ENCODE measurements around the gene GBGT1. TPM values are rescaled to one million over a fixed set of nuclear protein-coding genes. Genes with fewer than 3 reads are reported as not detected.
"Not testable (repeated sequence)": the region's sequence is repeated elsewhere in the genome, so short reads cannot be mapped to it uniquely, and the experiment has no call there.

The GBGT1 gene
- polyA plus RNA-seq, 1 donor from 2014 or later = not detected

- no peak overlapping the region for H3K9ac ChIP-seq (ENCODE audit: low read length)
- H3K36me3 ChIP-seq (ENCODE audit: insufficient read depth, low read length) = no peaks in the 10 kb centered on the region
- no peak overlapping the region for H3K4me2 ChIP-seq (ENCODE audit: low read length)
- H3F3A ChIP-seq (ENCODE audit: insufficient read depth, low read length, poor library complexity, severe bottlenecking) = no peaks in the 10 kb centered on the region
- TF ChIP-seq SMC3 (conservative IDR thresholded peaks at IDR 0.05; ENCODE audit: poor library complexity) (no peak), POLR2AphosphoS5 (IDR thresholded peaks at IDR 0.05) (no peak), CTCF (IDR thresholded peaks at IDR 0.05; ENCODE audit: poor library complexity, severe bottlenecking) (no peak), RAD21 (conservative IDR thresholded peaks at IDR 0.05) (no peak), MXI1 (conservative IDR thresholded peaks at IDR 0.05; ENCODE audit: poor library complexity, severe bottlenecking) (no peak), EP300 (conservative IDR thresholded peaks at IDR 0.05; ENCODE audit: poor library complexity, severe bottlenecking) (no peak), REST (IDR thresholded peaks at IDR 0.05; ENCODE audit: borderline replicate concordance) (no peak), TAF1 (IDR thresholded peaks at IDR 0.05; ENCODE audit: low read depth) (no peak), EZH2 (IDR thresholded peaks at IDR 0.05; ENCODE audit: borderline replicate concordance, insufficient read depth, low read length, poor library complexity, severe bottlenecking) (no peak)
- H4K20me1 ChIP-seq (ENCODE audit: insufficient read depth) = no peaks in the 10 kb centered on the region
- H2AFZ ChIP-seq (ENCODE audit: low read depth, low read length) = no peak overlapping the region
- H3K27ac ChIP-seq (ENCODE audit: low read length) = no peak overlapping the region
- H3K79me2 ChIP-seq (replicated peaks; ENCODE audit: insufficient read depth, low read length) = no peaks in the 10 kb centered on the region
- H3K9me2 ChIP-seq (ENCODE audit: insufficient read depth, low read length) = no peaks in the 10 kb centered on the region
- no peaks in the 10 kb centered on the region for H3K27me3 ChIP-seq (ENCODE audit: insufficient read depth, low read depth, low read length)
- no peak overlapping the region for H3K4me3 ChIP-seq (ENCODE audit: low read length)
- no peaks in the 10 kb centered on the region for H3K9me3 ChIP-seq (ENCODE audit: low read length)
Observed at GRCh38 chr9:133210202-133210532, 46.5 kb upstream of the GBGT1 start.

GRCh38 chr9:133209327-133210201 is 45.9 kb upstream of the GBGT1 start:
- H4K20me1 ChIP-seq (ENCODE audit: insufficient read depth); H3K9me2 ChIP-seq (ENCODE audit: insufficient read depth, low read length); H3K27me3 ChIP-seq (ENCODE audit: insufficient read depth, low read depth, low read length); H3K27ac ChIP-seq (ENCODE audit: low read length); H3K4me3 ChIP-seq (ENCODE audit: low read length); H3K36me3 ChIP-seq (ENCODE audit: insufficient read depth, low read length); H3K9ac ChIP-seq (ENCODE audit: low read length); H2AFZ ChIP-seq (ENCODE audit: low read depth, low read length); H3K4me2 ChIP-seq (ENCODE audit: low read length); H3K79me2 ChIP-seq (replicated peaks; ENCODE audit: insufficient read depth, low read length); H3K9me3 ChIP-seq (ENCODE audit: low read length); H3F3A ChIP-seq (ENCODE audit: insufficient read depth, low read length, poor library complexity, severe bottlenecking): not testable (repeated sequence)

GRCh38 chr9:133208880-133209300 is 45.2 kb upstream of the GBGT1 start, which contains the start of gene OBP2B:
Gene OBP2B, minus strand, starts transcription at chr9:133209250. Its CDS starts 51 bp downstream, at chr9:133209199.
- not testable (repeated sequence) for H3F3A ChIP-seq (ENCODE audit: insufficient read depth, low read length, poor library complexity, severe bottlenecking); H3K27me3 ChIP-seq (ENCODE audit: insufficient read depth, low read depth, low read length); H3K9me2 ChIP-seq (ENCODE audit: insufficient read depth, low read length); H3K27ac ChIP-seq (ENCODE audit: low read length); H4K20me1 ChIP-seq (ENCODE audit: insufficient read depth); H3K79me2 ChIP-seq (replicated peaks; ENCODE audit: insufficient read depth, low read length); H3K9me3 ChIP-seq (ENCODE audit: low read length); H3K36me3 ChIP-seq (ENCODE audit: insufficient read depth, low read length); H3K4me3 ChIP-seq (ENCODE audit: low read length); H3K4me2 ChIP-seq (ENCODE audit: low read length); H2AFZ ChIP-seq (ENCODE audit: low read depth, low read length); H3K9ac ChIP-seq (ENCODE audit: low read length)

- not testable (repeated sequence) for H3K9ac ChIP-seq (ENCODE audit: low read length); H3K79me2 ChIP-seq (replicated peaks; ENCODE audit: insufficient read depth, low read length); H3F3A ChIP-seq (ENCODE audit: insufficient read depth, low read length, poor library complexity, severe bottlenecking); H3K4me2 ChIP-seq (ENCODE audit: low read length); H4K20me1 ChIP-seq (ENCODE audit: insufficient read depth); H3K36me3 ChIP-seq (ENCODE audit: insufficient read depth, low read length); H3K27me3 ChIP-seq (ENCODE audit: insufficient read depth, low read depth, low read length); H3K9me3 ChIP-seq (ENCODE audit: low read length); H2AFZ ChIP-seq (ENCODE audit: low read depth, low read length); H3K27ac ChIP-seq (ENCODE audit: low read length); H3K9me2 ChIP-seq (ENCODE audit: insufficient read depth, low read length); H3K4me3 ChIP-seq (ENCODE audit: low read length)
Observed at GRCh38 chr9:133208171-133208879, 44.6 kb upstream of the GBGT1 start.
